Stimulated activated naive CD4-positive, alpha-beta T cell (primary cell): ENCODE measurements around the gene BDKRB2.

Experiments used
- DNase-seq, 6 experiments: peaks; one replicate each; lab custom pipeline; 2025; lab: John Stamatoyannopoulos, UW

BDKRB2 gene

DNA sequence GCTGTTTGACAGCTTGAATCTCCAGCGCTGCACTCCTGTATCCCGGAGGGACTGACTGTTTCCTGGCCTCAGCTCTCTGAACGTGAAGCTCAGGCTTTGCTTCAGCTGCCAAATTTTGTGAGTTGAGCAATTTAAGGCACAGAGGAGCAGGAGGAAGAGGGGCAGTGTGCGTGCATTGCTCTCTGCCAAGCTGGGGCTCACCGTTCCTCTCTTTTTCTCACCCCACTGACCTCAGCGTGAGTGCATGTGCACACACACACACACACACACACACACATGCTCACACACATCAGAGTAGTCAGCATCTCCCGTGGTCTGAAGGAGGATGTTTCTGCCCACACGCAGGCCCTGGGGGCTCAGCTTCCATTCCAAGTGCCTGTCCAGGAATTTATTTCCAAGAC, 27.8 kb upstream of the BDKRB2 start:
- DNase-seq = no peak

DNA sequence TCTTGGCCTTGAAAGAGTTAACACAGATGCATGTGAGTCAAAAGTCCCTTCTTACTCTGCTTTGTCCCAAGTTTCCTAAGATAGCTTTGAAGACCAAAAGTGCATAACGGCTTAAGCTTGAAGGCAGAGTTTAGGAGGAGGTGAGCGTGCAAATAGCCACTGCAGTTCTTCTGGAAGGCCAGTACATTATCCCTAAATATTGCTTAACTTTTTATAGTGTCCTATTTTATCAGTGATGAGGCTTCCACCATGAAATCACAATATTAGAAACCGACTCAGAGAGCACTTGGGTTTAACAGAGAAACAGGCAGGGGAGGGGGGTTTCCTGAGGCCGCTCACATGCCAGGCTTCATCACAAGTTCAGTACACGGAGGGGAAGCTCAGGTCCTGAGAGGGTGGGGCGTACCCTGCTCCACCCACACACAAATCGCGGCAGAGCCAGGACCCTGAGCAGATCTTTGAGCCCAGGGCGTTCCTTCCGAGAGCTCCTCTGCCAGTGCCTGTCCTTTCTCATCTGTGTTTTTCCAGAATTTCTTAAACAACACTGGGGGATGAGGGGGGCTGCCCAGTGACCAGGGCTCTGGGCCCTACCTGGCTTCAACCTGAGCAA, 26.8 kb upstream of the BDKRB2 start:
- peak in 2 of 6 experiments; percentile 8 to 30 for DNase-seq

- no peak for DNase-seq
Measured at GRCh38 chr14:96178461-96179321, 25.9 kb upstream of the BDKRB2 start.

DNA sequence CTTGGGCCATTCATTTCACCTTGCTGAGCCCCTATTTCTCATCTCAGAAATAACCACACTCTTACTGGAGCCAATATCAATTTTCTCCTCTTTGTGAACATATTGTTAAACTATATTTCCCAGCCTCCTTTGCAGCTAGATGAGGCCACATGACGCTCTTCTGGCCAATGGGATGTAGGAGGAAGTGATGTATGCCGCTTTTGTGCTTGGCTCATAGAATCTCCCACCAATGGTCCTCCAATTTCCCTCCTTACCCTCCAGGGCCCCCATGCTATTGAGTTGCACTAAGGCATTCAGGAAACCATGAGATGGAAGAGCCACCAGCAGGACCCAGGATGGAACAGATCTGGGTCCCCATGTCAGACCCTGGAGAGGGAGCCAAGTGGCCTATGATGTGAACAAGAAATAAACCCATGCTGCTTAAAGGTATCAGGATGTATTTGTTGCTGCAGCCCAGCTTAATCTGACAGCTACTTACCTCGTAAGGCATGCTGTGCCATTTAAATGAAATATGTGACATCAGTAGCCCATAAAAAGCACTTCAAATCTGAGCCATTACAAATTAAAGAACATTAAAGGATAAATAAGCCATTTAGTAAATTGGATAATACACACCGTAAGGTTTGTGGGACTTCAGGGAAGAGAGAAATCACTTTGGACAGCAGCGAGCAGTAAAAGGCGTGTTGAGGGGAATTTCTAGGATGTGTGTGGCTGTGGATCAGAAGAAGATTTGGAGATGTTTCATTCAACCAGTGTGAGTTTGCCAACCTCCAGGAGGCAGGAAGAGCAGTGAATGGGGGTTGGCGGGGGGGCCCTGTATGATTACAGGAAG, 24.4 kb upstream of the BDKRB2 start:
- no peak for DNase-seq

DNA sequence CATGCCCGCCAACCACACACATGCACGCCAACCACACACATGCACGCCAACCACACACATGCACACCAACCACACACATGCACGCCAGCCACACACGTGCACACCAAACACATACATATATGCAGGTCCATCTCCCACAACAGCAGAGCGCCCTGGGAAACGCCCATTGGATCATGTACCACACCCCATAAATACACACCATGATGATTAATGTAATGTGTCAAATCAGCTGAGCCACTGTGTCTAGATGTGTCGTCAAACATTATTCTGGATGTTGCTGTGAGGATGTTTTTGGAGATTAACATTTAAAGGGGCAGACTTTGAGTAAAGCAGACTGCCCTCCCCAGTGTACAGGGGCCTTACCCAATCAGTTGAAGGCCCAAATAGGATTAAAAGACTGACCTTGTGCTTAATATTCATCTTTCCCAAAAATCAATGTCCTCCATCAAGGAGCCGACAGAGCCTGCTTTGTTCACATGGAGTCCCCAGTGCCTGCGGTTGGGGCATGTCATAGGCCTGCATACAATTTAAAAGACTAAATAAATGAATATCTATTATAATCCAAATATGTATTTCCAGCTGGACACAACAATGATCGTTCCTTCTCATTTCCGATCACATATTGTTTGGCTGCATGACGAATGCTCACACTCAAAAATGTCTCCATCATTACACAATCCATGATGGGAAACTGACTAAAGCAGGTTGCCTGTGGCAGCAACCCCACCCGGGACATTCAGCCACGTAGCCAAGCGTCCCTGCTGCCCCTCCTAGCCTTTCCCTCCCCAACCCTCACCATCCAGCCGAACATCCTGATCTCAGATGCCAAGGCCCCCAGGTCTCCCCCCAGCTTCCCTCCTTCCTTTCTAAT, 23.2 kb upstream of the BDKRB2 start:
- DNase-seq = no peak

DNA sequence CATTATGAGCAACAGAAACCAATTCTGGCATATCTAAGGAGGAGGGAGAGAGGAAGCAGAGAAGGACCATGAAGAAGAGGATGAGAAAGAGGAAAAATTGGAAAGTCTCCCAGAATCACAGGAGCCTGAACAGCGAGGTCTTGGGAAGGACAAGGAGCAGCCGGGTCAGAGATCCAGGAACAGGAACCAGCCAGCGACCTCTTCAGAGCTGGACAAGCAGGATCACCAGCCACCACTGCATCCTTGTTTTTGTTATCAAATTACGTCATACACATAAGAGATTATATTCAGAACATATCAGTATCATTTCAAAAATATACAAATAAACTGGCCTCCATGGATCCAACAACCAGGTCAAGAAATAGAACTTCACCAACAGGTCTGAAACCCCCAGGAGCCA, 22.1 kb upstream of the BDKRB2 start:
- no peak for DNase-seq

- no peak for DNase-seq
Measured at GRCh38 chr14:96184737-96185136, 19.9 kb upstream of the BDKRB2 start.

DNA sequence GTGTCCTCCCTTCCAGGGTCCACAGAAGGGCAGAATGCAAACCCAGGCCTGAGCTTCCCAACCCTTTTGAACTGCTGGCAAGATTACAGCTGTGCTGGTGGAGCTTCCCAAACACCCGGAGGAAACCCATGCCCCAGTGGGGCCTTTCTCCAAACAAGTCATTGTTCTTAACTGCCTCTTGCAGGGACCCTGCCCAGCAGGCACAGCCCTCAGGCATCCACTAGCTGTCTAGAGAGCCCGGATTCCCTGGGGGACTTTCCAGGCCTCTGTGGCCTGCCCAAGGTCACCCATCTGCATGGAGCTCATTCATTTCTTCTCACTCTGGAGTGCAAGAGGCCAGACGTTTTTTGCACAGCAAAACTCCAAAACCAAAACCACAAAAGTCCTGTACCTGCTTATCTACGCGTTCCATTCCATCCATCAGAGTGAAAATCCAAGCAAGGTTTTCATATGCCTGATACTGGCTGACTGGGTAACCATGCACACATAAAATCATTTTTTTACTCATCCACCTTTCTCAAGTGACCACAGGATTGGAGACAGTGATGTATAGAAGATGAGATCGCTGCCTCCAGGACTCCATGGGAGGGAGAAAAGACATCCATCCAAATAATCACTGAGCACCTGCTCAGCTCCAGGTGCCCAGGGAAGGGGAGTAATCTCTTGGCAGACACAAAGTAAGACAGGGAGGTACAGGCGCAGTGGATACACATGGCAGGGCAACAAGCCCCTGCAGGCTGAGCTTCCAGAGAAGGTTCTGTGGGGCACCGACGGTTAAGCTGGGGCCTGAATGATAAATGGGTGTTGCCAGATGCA, 17.2 kb upstream of the BDKRB2 start:
- no peak for DNase-seq

- no peak for DNase-seq
Measured at GRCh38 chr14:96189281-96189711, 15.3 kb upstream of the BDKRB2 start.

DNA sequence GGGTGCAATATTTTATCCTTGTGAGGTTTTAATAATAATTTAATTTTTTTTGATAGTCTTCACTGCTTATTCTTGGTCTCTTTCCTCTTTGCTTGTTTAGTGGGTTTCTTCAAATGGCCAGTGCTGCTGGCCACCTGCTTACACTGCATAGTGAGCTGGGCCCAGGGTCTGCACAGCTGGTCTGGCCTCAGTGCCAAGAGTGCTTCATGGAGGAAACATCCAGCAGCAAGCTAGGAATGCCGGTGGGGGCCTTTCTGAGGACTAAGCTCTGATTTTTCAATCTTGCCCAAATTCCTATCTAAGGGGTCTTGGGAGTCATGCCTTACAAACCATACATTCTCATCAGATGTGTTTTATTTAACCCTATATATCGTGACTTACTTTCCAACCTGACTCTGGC, 13.3 kb upstream of the BDKRB2 start:
- no peak for DNase-seq

- DNase-seq = no peak
Measured at GRCh38 chr14:96191841-96192462, 12.7 kb upstream of the BDKRB2 start.

GRCh38 chr14:96192975-96193805, 11.4 kb upstream of the BDKRB2 start:
- DNase-seq = no peak

DNA sequence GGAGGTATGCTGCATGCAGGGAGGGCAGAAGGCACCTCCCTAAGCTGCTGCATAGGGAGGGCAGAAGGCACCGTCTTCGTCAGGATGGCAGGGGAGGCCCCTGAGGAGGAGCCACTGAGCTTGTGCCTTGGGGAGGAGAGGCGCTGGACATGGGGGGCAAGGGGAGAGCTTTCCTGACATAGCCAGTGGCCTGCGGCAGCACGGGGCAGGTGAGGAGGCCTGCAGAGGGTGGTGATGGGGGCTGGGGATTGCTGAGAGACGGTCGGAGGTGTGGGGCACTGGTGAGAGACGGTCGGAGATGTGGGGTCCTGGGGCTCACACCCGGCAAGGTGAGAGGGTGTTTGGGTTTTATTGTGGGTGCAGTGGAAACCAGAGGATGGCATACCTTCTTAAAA, 10.4 kb upstream of the BDKRB2 start:
- no peak for DNase-seq

GRCh38 chr14:96194657-96195431, 9.8 kb upstream of the BDKRB2 start:
- DNase-seq = no peak

- DNase-seq = no peak
Measured at GRCh38 chr14:96195441-96196081, 9.1 kb upstream of the BDKRB2 start.

GRCh38 chr14:96197163-96197852, 7.3 kb upstream of the BDKRB2 start:
- no peak for DNase-seq

GRCh38 chr14:96197969-96198368, 6.7 kb upstream of the BDKRB2 start:
- DNase-seq = no peak
